ENCODE results near the gene LYPLA2. TPM values are rescaled to one million over a fixed set of nuclear protein-coding genes. Genes with fewer than 3 reads are reported as not detected.

The LYPLA2 gene
- total RNA-seq, 1 donor from 2014 or later: 39.2 TPM

GRCh38 chr1:23804183-23804835 lies 13.4 kb downstream of the LYPLA2 start:
- Mint-ChIP-seq H3K36me3 (ENCODE audit: unreplicated experiment) (peaks cover 29% of the 10 kb centered on the region), H3K27ac (ENCODE audit: unreplicated experiment) (no peak overlapping the region), H3K4me1 (ENCODE audit: unreplicated experiment) (peaks cover 12% of the 10 kb centered on the region), H3K4me3 (ENCODE audit: unreplicated experiment) (no peak overlapping the region), H3K9me3 (ENCODE audit: unreplicated experiment) (no peaks in the 10 kb centered on the region), H3K27me3 (ENCODE audit: unreplicated experiment) (no peaks in the 10 kb centered on the region)
- no peak for DNase-seq (ENCODE audit: extremely low spot score, unreplicated experiment)
- TF ChIP-seq, protein P1, sequence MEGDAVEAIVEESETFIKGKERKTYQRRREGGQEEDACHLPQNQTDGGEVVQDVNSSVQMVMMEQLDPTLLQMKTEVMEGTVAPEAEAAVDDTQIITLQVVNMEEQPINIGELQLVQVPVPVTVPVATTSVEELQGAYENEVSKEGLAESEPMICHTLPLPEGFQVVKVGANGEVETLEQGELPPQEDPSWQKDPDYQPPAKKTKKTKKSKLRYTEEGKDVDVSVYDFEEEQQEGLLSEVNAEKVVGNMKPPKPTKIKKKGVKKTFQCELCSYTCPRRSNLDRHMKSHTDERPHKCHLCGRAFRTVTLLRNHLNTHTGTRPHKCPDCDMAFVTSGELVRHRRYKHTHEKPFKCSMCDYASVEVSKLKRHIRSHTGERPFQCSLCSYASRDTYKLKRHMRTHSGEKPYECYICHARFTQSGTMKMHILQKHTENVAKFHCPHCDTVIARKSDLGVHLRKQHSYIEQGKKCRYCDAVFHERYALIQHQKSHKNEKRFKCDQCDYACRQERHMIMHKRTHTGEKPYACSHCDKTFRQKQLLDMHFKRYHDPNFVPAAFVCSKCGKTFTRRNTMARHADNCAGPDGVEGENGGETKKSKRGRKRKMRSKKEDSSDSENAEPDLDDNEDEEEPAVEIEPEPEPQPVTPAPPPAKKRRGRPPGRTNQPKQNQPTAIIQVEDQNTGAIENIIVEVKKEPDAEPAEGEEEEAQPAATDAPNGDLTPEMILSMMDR (IDR thresholded peaks at IDR 0.05): peak; percentile 25

DNA sequence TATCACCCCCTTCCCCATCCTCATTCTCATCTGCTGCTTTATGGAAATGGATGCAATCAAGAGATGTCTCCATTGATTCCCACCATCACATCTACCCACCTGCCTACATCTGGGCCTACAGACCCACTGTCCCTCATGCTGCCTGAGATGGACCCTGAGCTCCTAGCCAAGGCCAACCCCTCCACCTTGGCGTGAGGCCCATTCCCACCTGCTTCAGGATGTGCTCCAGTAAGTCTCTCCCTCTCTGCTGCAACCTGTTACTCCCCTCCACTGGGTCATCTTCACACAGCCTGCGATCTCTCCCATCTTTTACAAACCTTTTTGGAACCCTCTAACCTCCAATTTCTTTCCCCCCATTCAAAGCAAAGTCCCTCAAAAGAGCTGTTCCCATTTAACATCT lies 14.1 kb downstream of the LYPLA2 start:
- Mint-ChIP-seq H3K9me3 (ENCODE audit: unreplicated experiment) (no peaks in the 10 kb centered on the region), H3K27ac (ENCODE audit: unreplicated experiment) (no peak overlapping the region), H3K36me3 (ENCODE audit: unreplicated experiment) (peaks cover 29% of the 10 kb centered on the region), H3K4me1 (ENCODE audit: unreplicated experiment) (peaks cover 8% of the 10 kb centered on the region), H3K27me3 (ENCODE audit: unreplicated experiment) (no peaks in the 10 kb centered on the region), H3K4me3 (ENCODE audit: unreplicated experiment) (no peak overlapping the region)
- DNase-seq (ENCODE audit: extremely low spot score, unreplicated experiment): no peak
- TF ChIP-seq, protein P1 (IDR thresholded peaks at IDR 0.05): no peak

- no peak for DNase-seq (ENCODE audit: extremely low spot score, unreplicated experiment)
Measured at GRCh38 chr1:23806280-23806679, 15.3 kb downstream of the LYPLA2 start.

DNA sequence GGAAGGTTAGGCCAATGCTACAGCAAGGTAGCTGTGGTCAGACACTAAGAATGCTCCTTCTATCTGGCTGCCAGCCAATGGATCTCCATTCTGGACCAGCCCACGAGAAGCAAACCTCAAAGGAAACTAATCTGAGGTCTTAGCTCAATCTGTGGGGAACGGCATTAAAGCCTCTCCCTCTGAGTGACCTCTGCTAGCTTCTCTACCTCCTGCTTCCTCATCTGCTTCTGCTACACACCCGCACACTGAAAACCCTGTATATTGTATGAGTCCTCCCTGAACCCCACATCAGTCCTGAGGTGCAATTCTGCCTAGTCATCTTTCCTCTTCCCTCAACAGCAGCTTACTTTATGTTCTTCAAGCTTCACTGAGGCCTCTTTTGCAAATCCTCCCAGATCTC lies 16.5 kb downstream of the LYPLA2 start:
- H3K9me3 Mint-ChIP-seq (ENCODE audit: unreplicated experiment): no peaks in the 10 kb centered on the region
- H3K36me3 Mint-ChIP-seq (ENCODE audit: unreplicated experiment): peaks cover 42% of the 10 kb centered on the region
- no peak for DNase-seq (ENCODE audit: extremely low spot score, unreplicated experiment)
- no peak overlapping the region for H3K27ac Mint-ChIP-seq (ENCODE audit: unreplicated experiment)
- H3K4me3 Mint-ChIP-seq (ENCODE audit: unreplicated experiment): no peak overlapping the region
- TF ChIP-seq, protein P1 (IDR thresholded peaks at IDR 0.05): no peak
- H3K4me1 Mint-ChIP-seq (ENCODE audit: unreplicated experiment): no peaks in the 10 kb centered on the region
- H3K27me3 Mint-ChIP-seq (ENCODE audit: unreplicated experiment): no peaks in the 10 kb centered on the region

More at GRCh38 chr1:23806280-23806679, 15.3 kb downstream of the LYPLA2 start:
- Mint-ChIP-seq H3K36me3 (ENCODE audit: unreplicated experiment) (peaks cover 37% of the 10 kb centered on the region), H3K4me3 (ENCODE audit: unreplicated experiment) (no peak overlapping the region), H3K27me3 (ENCODE audit: unreplicated experiment) (no peaks in the 10 kb centered on the region), H3K27ac (ENCODE audit: unreplicated experiment) (no peak overlapping the region), H3K4me1 (ENCODE audit: unreplicated experiment) (peaks cover 5% of the 10 kb centered on the region), H3K9me3 (ENCODE audit: unreplicated experiment) (no peaks in the 10 kb centered on the region)
- TF ChIP-seq, protein P1 (IDR thresholded peaks at IDR 0.05): no peak

- Mint-ChIP-seq H3K9me3 (ENCODE audit: unreplicated experiment) (no peaks in the 10 kb centered on the region), H3K27me3 (ENCODE audit: unreplicated experiment) (no peaks in the 10 kb centered on the region), H3K36me3 (ENCODE audit: unreplicated experiment) (peaks cover 49% of the 10 kb centered on the region), H3K4me1 (ENCODE audit: unreplicated experiment) (no peaks in the 10 kb centered on the region), H3K27ac (ENCODE audit: unreplicated experiment) (no peak overlapping the region), H3K4me3 (ENCODE audit: unreplicated experiment) (no peak overlapping the region)
- TF ChIP-seq, protein P1 (IDR thresholded peaks at IDR 0.05): peak; percentile 62
- DNase-seq (ENCODE audit: extremely low spot score, unreplicated experiment): no peak
Measured at GRCh38 chr1:23809751-23810171, 18.8 kb downstream of the LYPLA2 start.
